K562 (cell line): ENCODE results near the gene RNASEH1.
A peak's percentile ranks its signal among the peaks of the same experiment; 100 is the strongest.

ENCODE experiments used
- BMI1 ChIP-seq: fragments of 150-350 bp; IDR thresholded peaks from 2 replicates; pipeline ENCODE4 v1.6.1; 2014; ENCODE audit warnings: low read length
- CREB1 ChIP-seq, 2 experiments: sonication (generic) in 1 of 2; formaldehyde crosslinking in 1 of 2; IDR thresholded peaks; 2 replicates each; pipeline versions ENCODE4 v1.6.1 to v1.8.0; 2012 to 2022; ENCODE audit warnings: inconsistent platforms in 1 of 2, mild to moderate bottlenecking in 1 of 2, missing genetic modification reagents in 1 of 2, moderate library complexity in 1 of 2
- ELF1 ChIP-seq: fragments of 200-800 bp; sonication (Bioruptor generic); IDR thresholded peaks from 2 replicates; pipeline ENCODE4 v1.6.1; 2016; ENCODE audit warnings: missing genetic modification characterization, missing compliant biosample characterization
- L3MBTL2 ChIP-seq: fragments of 450-650 bp; IDR thresholded peaks from 2 replicates; pipeline ENCODE4 v1.6.1; 2016; ENCODE audit warnings: mild to moderate bottlenecking, moderate library complexity
- MYBL2 ChIP-seq, 2 experiments: fragments of 450-650 bp in 1 of 2; sonication (generic) in 1 of 2; formaldehyde crosslinking in 1 of 2; IDR thresholded peaks; 2 replicates each; pipeline versions ENCODE4 v1.6.1 to v1.8.1; 2017 to 2022; ENCODE audit warnings: borderline replicate concordance in 1 of 2, inconsistent platforms in 1 of 2, low read depth in 1 of 2, mild to moderate bottlenecking in 1 of 2, missing genetic modification reagents in 1 of 2, moderate library complexity in 1 of 2
- NFIC ChIP-seq: fragments of 450-650 bp; IDR thresholded peaks from 2 replicates; pipeline ENCODE4 v1.6.1; 2017; ENCODE audit warnings: mild to moderate bottlenecking, inconsistent platforms
- RBM17 ChIP-seq: fragments of 200-400 bp; formaldehyde crosslinking; IDR thresholded peaks from 2 replicates; pipeline ENCODE4 v1.6.1; 2017; ENCODE audit warnings: low read depth, mild to moderate bottlenecking, low read length, borderline replicate concordance
- SRF ChIP-seq, 2 experiments: fragments of 250-450, 450-650 bp in 1 of 2; sonication (Bioruptor Pico) in 1 of 2; sonication (generic) in 1 of 2; formaldehyde crosslinking; IDR thresholded peaks; 2 replicates each; pipeline versions ENCODE4 v1.5.0 to v1.5.1; 2020 to 2022; ENCODE audit warnings: mild to moderate bottlenecking in 1 of 2, missing genetic modification reagents in 1 of 2
- TF ChIP-seq, protein P1 (sequence below), 2 experiments: fragments of 450-650 bp; formaldehyde crosslinking in 1 of 2; IDR thresholded peaks; 2 replicates each; pipeline versions ENCODE4 v1.4.0 to v1.6.1; 2014 to 2020; ENCODE audit warnings: mild to moderate bottlenecking in 2 of 2, borderline replicate concordance in 1 of 2, low read depth in 1 of 2
- TF ChIP-seq, protein P2 (sequence below): sonication (generic); formaldehyde crosslinking; IDR thresholded peaks from 2 replicates; pipeline ENCODE4 v1.8.0; 2022; ENCODE audit warnings: missing genetic modification reagents, mild to moderate bottlenecking, borderline replicate concordance
- TF ChIP-seq, protein P3 (sequence below): sonication (generic); formaldehyde crosslinking; IDR thresholded peaks from 2 replicates; pipeline ENCODE4 v1.8.1; 2022; ENCODE audit warnings: missing genetic modification reagents
- TF ChIP-seq, protein P4 (sequence below), 3 experiments: IDR thresholded peaks in 2 of 3; conservative IDR thresholded peaks in 1 of 3; 2 replicates each; pipeline ENCODE4 v1.5.1; 2011 to 2012; ENCODE audit warnings: low read length in 3 of 3, mild to moderate bottlenecking in 3 of 3, control low read depth in 2 of 3, improper control_type of control experiment in 1 of 3, inconsistent platforms in 1 of 3, low read depth in 1 of 3, mixed read lengths in 1 of 3, moderate library complexity in 1 of 3; ENCODE audit not compliant: insufficient read depth in 2 of 3

DNA sequence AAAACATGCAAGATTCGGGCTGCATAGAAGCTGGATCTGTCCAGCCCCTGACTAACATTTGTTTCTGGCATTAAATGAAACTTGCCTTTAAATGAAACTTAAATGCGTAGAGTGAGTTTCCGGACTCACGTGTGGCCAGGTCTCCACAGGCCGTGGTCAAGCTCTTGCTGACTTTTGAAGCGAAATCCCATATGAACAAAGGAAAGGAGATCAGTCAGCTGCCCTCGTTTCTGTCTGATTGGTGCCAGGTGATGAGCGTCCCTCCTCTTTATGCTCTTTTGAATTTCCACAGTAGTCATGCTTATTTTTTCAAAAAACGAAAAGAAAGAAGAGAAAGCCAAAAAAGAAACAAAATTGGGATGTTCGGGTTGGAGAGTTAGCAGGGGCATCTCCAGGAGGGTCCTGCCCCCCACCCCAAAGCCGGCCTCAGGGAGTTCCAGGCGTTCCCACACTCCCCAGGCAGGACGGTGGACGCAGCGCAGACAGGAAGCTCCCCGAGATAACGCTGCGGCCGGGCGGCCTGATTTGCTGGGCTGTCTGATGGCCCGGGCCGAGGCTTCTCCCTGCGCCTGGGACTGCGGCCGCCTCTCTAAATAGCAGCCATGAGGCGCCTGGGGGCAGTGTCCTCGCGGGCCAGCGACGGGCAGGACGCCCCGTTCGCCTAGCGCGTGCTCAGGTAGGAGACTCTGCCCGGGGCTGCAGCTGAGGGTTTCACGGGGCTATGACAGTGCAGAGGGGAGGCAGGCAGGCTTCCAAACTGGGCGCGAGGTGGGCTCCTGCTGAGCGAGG lies 36.6 kb upstream of the RNASEH1 start, which contains the start of gene COLEC11:
- TF ChIP-seq, protein P1, sequence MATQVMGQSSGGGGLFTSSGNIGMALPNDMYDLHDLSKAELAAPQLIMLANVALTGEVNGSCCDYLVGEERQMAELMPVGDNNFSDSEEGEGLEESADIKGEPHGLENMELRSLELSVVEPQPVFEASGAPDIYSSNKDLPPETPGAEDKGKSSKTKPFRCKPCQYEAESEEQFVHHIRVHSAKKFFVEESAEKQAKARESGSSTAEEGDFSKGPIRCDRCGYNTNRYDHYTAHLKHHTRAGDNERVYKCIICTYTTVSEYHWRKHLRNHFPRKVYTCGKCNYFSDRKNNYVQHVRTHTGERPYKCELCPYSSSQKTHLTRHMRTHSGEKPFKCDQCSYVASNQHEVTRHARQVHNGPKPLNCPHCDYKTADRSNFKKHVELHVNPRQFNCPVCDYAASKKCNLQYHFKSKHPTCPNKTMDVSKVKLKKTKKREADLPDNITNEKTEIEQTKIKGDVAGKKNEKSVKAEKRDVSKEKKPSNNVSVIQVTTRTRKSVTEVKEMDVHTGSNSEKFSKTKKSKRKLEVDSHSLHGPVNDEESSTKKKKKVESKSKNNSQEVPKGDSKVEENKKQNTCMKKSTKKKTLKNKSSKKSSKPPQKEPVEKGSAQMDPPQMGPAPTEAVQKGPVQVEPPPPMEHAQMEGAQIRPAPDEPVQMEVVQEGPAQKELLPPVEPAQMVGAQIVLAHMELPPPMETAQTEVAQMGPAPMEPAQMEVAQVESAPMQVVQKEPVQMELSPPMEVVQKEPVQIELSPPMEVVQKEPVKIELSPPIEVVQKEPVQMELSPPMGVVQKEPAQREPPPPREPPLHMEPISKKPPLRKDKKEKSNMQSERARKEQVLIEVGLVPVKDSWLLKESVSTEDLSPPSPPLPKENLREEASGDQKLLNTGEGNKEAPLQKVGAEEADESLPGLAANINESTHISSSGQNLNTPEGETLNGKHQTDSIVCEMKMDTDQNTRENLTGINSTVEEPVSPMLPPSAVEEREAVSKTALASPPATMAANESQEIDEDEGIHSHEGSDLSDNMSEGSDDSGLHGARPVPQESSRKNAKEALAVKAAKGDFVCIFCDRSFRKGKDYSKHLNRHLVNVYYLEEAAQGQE (IDR thresholded peaks at IDR 0.05; ENCODE audit: borderline replicate concordance): peak; percentile 60; the same call in 1 of the 2 replicates
- TF ChIP-seq, protein P1 (CRISPR knock-in tag; IDR thresholded peaks at IDR 0.05; ENCODE audit: low read depth): no peak
- TF ChIP-seq SRF (CRISPR knock-in tag; IDR thresholded peaks at IDR 0.05): no peak
- no peak for TF ChIP-seq MYBL2 (IDR thresholded peaks at IDR 0.05; ENCODE audit: low read depth)
- no peak for TF ChIP-seq MYBL2 (CRISPR knock-in tag; IDR thresholded peaks at IDR 0.05; ENCODE audit: borderline replicate concordance)
- TF ChIP-seq NFIC: no peak; the same call in 1 of the 2 replicates
- TF ChIP-seq CREB1 (IDR thresholded peaks at IDR 0.05): no peak
- TF ChIP-seq CREB1 (CRISPR knock-in tag; IDR thresholded peaks at IDR 0.05): no peak
- TF ChIP-seq, protein P2, sequence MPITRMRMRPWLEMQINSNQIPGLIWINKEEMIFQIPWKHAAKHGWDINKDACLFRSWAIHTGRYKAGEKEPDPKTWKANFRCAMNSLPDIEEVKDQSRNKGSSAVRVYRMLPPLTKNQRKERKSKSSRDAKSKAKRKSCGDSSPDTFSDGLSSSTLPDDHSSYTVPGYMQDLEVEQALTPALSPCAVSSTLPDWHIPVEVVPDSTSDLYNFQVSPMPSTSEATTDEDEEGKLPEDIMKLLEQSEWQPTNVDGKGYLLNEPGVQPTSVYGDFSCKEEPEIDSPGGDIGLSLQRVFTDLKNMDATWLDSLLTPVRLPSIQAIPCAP (CRISPR knock-in tag): no peak
- TF ChIP-seq L3MBTL2: peak; percentile 94
- TF ChIP-seq ELF1 (tag): no peak
- TF ChIP-seq, protein P3, sequence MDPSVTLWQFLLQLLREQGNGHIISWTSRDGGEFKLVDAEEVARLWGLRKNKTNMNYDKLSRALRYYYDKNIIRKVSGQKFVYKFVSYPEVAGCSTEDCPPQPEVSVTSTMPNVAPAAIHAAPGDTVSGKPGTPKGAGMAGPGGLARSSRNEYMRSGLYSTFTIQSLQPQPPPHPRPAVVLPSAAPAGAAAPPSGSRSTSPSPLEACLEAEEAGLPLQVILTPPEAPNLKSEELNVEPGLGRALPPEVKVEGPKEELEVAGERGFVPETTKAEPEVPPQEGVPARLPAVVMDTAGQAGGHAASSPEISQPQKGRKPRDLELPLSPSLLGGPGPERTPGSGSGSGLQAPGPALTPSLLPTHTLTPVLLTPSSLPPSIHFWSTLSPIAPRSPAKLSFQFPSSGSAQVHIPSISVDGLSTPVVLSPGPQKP: no peak
- no peak for TF ChIP-seq BMI1
- TF ChIP-seq RBM17: no peak
- TF ChIP-seq, protein P4, sequence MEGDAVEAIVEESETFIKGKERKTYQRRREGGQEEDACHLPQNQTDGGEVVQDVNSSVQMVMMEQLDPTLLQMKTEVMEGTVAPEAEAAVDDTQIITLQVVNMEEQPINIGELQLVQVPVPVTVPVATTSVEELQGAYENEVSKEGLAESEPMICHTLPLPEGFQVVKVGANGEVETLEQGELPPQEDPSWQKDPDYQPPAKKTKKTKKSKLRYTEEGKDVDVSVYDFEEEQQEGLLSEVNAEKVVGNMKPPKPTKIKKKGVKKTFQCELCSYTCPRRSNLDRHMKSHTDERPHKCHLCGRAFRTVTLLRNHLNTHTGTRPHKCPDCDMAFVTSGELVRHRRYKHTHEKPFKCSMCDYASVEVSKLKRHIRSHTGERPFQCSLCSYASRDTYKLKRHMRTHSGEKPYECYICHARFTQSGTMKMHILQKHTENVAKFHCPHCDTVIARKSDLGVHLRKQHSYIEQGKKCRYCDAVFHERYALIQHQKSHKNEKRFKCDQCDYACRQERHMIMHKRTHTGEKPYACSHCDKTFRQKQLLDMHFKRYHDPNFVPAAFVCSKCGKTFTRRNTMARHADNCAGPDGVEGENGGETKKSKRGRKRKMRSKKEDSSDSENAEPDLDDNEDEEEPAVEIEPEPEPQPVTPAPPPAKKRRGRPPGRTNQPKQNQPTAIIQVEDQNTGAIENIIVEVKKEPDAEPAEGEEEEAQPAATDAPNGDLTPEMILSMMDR (IDR thresholded peaks at IDR 0.05 in 2 of 3, conservative IDR thresholded peaks at IDR 0.05 in 1 of 3; ENCODE audit: insufficient read depth in 2 of 3, low read depth in 1 of 3, low read length in 3 of 3): peak; percentile 59 to 72 (median 64)
